ENCODE data around the gene TWF2.
"Not testable (repeated sequence)": the region's sequence is repeated elsewhere in the genome, so short reads cannot be mapped to it uniquely, and the experiment has no call there.

TWF2 gene

GRCh38 chr3:52238761-52239701 is at the start of gene TWF2:
Gene TWF2, minus strand, starts transcription at chr3:52239158. Its CDS starts 142 bp downstream, at chr3:52239016.
- peaks cover 71% of the 10 kb centered on the region for H3K4me1 Mint-ChIP-seq
- ATAC-seq (replicated peaks; ENCODE audit: extremely low read depth, poor library complexity, severe bottlenecking) (peak; percentile 82), DNase-seq (ENCODE audit: low spot score in 2 of 2) (peak; percentile 75 to 77)
- H3K9me3 Mint-ChIP-seq, result no peaks in the 10 kb centered on the region
- H3K27me3 Mint-ChIP-seq, result no peaks in the 10 kb centered on the region
- peaks cover 18% of the 10 kb centered on the region for H3K36me3 Mint-ChIP-seq (ENCODE audit: insufficient read depth)
- H3K4me3 Mint-ChIP-seq, result peak within 1 kb of the TSS; percentile 99
- peak within 1 kb of the TSS; percentile 82 for H3K27ac Mint-ChIP-seq (ENCODE audit: low read depth)

- H3K4me1 Mint-ChIP-seq, result peaks cover 32% of the 10 kb centered on the region
- peak overlapping the region; percentile 98 for H3K27ac Mint-ChIP-seq (ENCODE audit: low read depth)
- H3K9me3 Mint-ChIP-seq, result no peaks in the 10 kb centered on the region
Measured at GRCh38 chr3:52288674-52289073, 49.7 kb upstream of the TWF2 start.

GRCh38 chr3:52286777-52287110 is 47.8 kb upstream of the TWF2 start:
- Mint-ChIP-seq H3K27ac (ENCODE audit: low read depth) (peak overlapping the region; percentile 98), H3K4me1 (peaks cover 43% of the 10 kb centered on the region), H3K36me3 (ENCODE audit: insufficient read depth) (peaks cover 22% of the 10 kb centered on the region), H3K27me3 (no peaks in the 10 kb centered on the region), H3K4me3 (peak overlapping the region; percentile 88), H3K9me3 (no peaks in the 10 kb centered on the region)
- DNase-seq (ENCODE audit: low spot score in 2 of 2), result no peak
- ATAC-seq (replicated peaks; ENCODE audit: extremely low read depth, poor library complexity, severe bottlenecking), result no peak

More at GRCh38 chr3:52288674-52289073, 49.7 kb upstream of the TWF2 start:
- Mint-ChIP-seq H3K27me3 (no peaks in the 10 kb centered on the region), H3K36me3 (ENCODE audit: insufficient read depth) (peaks cover 23% of the 10 kb centered on the region), H3K4me3 (peak overlapping the region; percentile 88)
- ATAC-seq (replicated peaks; ENCODE audit: extremely low read depth, poor library complexity, severe bottlenecking) (no peak), DNase-seq (ENCODE audit: low spot score in 2 of 2) (no peak)

GRCh38 chr3:52284051-52284450 is 45.1 kb upstream of the TWF2 start:
- Mint-ChIP-seq H3K27ac (ENCODE audit: low read depth) (peak overlapping the region; percentile 46), H3K4me1 (peaks cover 52% of the 10 kb centered on the region), H3K36me3 (ENCODE audit: insufficient read depth) (peaks cover 24% of the 10 kb centered on the region)
- not testable (repeated sequence) for DNase-seq (ENCODE audit: low spot score in 2 of 2); ATAC-seq (replicated peaks; ENCODE audit: extremely low read depth, poor library complexity, severe bottlenecking); H3K4me3 Mint-ChIP-seq; H3K27me3 Mint-ChIP-seq; H3K9me3 Mint-ChIP-seq

GRCh38 chr3:52283306-52283705 is 44.3 kb upstream of the TWF2 start:
- H3K4me1 Mint-ChIP-seq, result peaks cover 52% of the 10 kb centered on the region
- H3K27ac Mint-ChIP-seq (ENCODE audit: low read depth), result peak overlapping the region; percentile 46
- DNase-seq (ENCODE audit: low spot score in 2 of 2) (no peak), ATAC-seq (replicated peaks; ENCODE audit: extremely low read depth, poor library complexity, severe bottlenecking) (no peak)
- peaks cover 30% of the 10 kb centered on the region for H3K36me3 Mint-ChIP-seq (ENCODE audit: insufficient read depth)
- H3K4me3 Mint-ChIP-seq, result no peak overlapping the region
- no peaks in the 10 kb centered on the region for H3K27me3 Mint-ChIP-seq
- H3K9me3 Mint-ChIP-seq, result no peaks in the 10 kb centered on the region

GRCh38 chr3:52281981-52282801 is 43.2 kb upstream of the TWF2 start:
- DNase-seq (ENCODE audit: low spot score in 2 of 2) (peak in 1 of 2 donors; percentile 42), ATAC-seq (replicated peaks; ENCODE audit: extremely low read depth, poor library complexity, severe bottlenecking) (peak; percentile 52)
- Mint-ChIP-seq H3K36me3 (ENCODE audit: insufficient read depth) (peaks cover 29% of the 10 kb centered on the region), H3K9me3 (no peaks in the 10 kb centered on the region), H3K4me3 (peak overlapping the region; percentile 59), H3K4me1 (peaks cover 57% of the 10 kb centered on the region), H3K27me3 (no peaks in the 10 kb centered on the region), H3K27ac (ENCODE audit: low read depth) (peak overlapping the region; percentile 81)

- H3K27me3 Mint-ChIP-seq, result no peaks in the 10 kb centered on the region
- peak overlapping the region; percentile 95 for H3K4me3 Mint-ChIP-seq
- DNase-seq (ENCODE audit: low spot score in 2 of 2), result no peak
- ATAC-seq (replicated peaks; ENCODE audit: extremely low read depth, poor library complexity, severe bottlenecking), result no peak
- H3K36me3 Mint-ChIP-seq (ENCODE audit: insufficient read depth), result peaks cover 34% of the 10 kb centered on the region
- peaks cover 64% of the 10 kb centered on the region for H3K4me1 Mint-ChIP-seq
- H3K9me3 Mint-ChIP-seq, result no peaks in the 10 kb centered on the region
- peak overlapping the region; percentile 94 for H3K27ac Mint-ChIP-seq (ENCODE audit: low read depth)
Measured at GRCh38 chr3:52280050-52280461, 41.1 kb upstream of the TWF2 start.

- Mint-ChIP-seq H3K27ac (ENCODE audit: low read depth) (peak overlapping the region; percentile 94), H3K9me3 (no peaks in the 10 kb centered on the region), H3K36me3 (ENCODE audit: insufficient read depth) (peaks cover 36% of the 10 kb centered on the region), H3K4me1 (peaks cover 69% of the 10 kb centered on the region), H3K4me3 (peak overlapping the region; percentile 95), H3K27me3 (no peaks in the 10 kb centered on the region)
- ATAC-seq (replicated peaks; ENCODE audit: extremely low read depth, poor library complexity, severe bottlenecking), result no peak
- no peak for DNase-seq (ENCODE audit: low spot score in 2 of 2)
Measured at GRCh38 chr3:52279596-52279995, 40.6 kb upstream of the TWF2 start.

GRCh38 chr3:52278510-52279069 is 39.6 kb upstream of the TWF2 start, which contains the start of gene WDR82:
Gene WDR82, minus strand, starts transcription at chr3:52278649. Its CDS starts 288 bp downstream, at chr3:52278361.
- peak; percentile 94 to 95 for DNase-seq (ENCODE audit: low spot score in 2 of 2)
- Mint-ChIP-seq H3K36me3 (ENCODE audit: insufficient read depth) (peaks cover 45% of the 10 kb centered on the region), H3K9me3 (no peaks in the 10 kb centered on the region), H3K27ac (ENCODE audit: low read depth) (peak within 1 kb of the TSS; percentile 94), H3K27me3 (no peaks in the 10 kb centered on the region), H3K4me1 (peaks cover 74% of the 10 kb centered on the region), H3K4me3 (peak within 1 kb of the TSS; percentile 95)
- ATAC-seq (replicated peaks; ENCODE audit: extremely low read depth, poor library complexity, severe bottlenecking), result peak; percentile 79

GRCh38 chr3:52277972-52278509 is 39.1 kb upstream of the TWF2 start:
- Mint-ChIP-seq H3K4me1 (peaks cover 74% of the 10 kb centered on the region), H3K9me3 (no peaks in the 10 kb centered on the region), H3K36me3 (ENCODE audit: insufficient read depth) (peaks cover 45% of the 10 kb centered on the region), H3K4me3 (peak overlapping the region; percentile 95), H3K27ac (ENCODE audit: low read depth) (peak overlapping the region; percentile 94), H3K27me3 (no peaks in the 10 kb centered on the region)
- ATAC-seq (replicated peaks; ENCODE audit: extremely low read depth, poor library complexity, severe bottlenecking), result peak; percentile 52
- DNase-seq (ENCODE audit: low spot score in 2 of 2), result no peak

GRCh38 chr3:52277071-52277964 is 38.4 kb upstream of the TWF2 start:
- peak overlapping the region; percentile 95 for H3K4me3 Mint-ChIP-seq
- peak overlapping the region; percentile 94 for H3K27ac Mint-ChIP-seq (ENCODE audit: low read depth)
- H3K36me3 Mint-ChIP-seq (ENCODE audit: insufficient read depth), result peaks cover 46% of the 10 kb centered on the region
- H3K9me3 Mint-ChIP-seq, result no peaks in the 10 kb centered on the region
- ATAC-seq (replicated peaks; ENCODE audit: extremely low read depth, poor library complexity, severe bottlenecking), result peak; percentile 14
- peaks cover 78% of the 10 kb centered on the region for H3K4me1 Mint-ChIP-seq
- H3K27me3 Mint-ChIP-seq, result no peaks in the 10 kb centered on the region
- peak; percentile 45 to 53 for DNase-seq (ENCODE audit: low spot score in 2 of 2)
